Astrocyte of the hippocampus (primary cell): ENCODE measurements around the gene RASSF7.
"Not testable (repeated sequence)": the region's sequence is repeated elsewhere in the genome, so short reads cannot be mapped to it uniquely, and the experiment has no call there.

Source experiments
- DNase-seq: peaks from one replicate; pipeline ENCODE4 v3.0.0; 2011; ENCODE audit warnings: low read depth, low spot score

Gene RASSF7

DNA sequence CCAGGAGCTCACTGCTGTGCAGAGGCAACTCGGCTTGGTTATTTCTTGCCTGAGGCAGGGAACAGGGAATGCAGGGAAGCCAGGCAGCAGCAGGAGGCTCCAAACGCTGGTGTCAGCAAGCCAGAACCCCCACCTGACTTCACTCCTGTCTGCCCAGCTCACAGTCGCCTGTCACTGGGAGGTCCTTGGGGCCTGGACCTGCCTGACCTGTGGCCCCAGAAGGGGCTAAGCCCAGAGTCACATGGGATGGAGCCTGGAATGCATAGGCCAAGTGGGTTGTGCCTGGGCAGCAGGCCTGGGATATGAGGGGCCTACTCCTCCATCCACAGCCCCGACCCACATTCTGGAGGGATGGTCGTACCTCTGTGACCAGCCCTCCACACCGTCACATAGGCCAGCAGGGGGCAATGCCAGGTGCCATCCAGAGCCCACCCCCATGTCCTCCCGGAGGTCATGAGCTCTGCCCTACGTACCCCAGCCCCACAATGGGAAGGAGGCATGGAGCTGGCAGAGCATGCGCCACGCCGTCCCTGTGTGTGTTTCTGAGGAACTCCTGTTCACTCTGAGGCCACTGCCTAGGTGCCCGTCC lies 5.2 kb downstream of the RASSF7 start:
- DNase-seq, result no peak

DNA sequence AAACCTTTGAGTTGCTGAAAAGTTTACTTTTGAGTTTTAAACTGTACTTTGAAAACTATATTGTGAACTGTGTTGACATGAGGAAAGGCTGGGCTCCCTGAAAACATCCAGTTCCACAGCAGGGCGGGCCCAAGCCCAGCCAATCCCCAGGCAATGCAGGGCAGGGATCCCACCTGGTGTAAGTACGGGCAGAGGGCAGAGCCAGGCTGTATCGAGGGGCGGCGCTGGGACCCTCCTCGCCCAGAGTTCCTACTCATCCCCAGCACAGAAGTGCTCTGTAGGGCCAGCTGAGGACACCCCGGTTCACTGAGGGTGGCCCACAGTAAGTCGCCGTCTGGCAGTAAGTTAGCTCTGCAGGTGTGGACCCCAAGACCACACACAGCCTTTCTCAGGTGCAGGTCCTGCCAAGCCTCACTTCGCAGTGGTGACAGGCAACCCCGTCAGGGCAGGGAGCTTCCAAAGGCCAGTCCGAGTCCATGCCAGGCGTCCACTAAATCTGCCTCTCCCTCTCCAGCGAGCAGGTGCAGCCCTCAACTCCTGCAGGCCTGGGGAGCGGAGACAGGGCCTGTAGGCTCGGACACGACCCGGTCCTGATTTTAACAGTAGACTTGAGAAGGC lies 6.3 kb downstream of the RASSF7 start:
- DNase-seq, result no peak

DNA sequence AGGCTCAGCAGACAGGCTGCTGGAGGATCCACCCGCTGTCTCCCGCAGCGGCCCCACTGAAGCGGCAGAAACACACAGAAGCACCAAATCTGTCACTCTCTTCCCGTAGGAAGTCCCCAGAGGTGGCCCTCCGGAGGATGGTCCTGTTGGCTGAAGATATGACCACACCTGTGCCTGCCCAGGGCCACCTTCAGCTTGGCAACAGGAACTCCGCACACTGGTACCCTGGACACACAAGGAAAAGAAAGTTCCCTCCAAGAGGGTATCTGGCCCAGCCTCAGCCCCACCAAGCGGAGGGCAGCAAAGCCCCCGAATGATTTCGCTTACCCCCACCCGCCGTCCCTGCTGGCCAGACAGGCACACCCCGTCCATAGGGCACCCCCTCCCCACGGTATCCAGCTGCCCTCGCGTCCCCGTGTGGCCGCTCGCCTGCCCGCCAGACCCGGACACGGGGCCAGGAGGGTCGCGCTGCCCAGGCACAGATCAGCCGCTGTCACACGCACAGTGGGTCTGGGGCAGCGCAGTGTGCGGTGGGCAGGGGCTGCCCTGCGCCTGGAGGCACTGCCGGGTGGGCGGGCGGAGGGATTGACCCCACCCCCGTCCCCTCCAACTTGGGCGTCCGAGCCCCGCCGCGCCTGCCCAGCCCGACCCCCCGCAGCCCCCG lies 7.0 kb downstream of the RASSF7 start:
- DNase-seq, result no peak

DNA sequence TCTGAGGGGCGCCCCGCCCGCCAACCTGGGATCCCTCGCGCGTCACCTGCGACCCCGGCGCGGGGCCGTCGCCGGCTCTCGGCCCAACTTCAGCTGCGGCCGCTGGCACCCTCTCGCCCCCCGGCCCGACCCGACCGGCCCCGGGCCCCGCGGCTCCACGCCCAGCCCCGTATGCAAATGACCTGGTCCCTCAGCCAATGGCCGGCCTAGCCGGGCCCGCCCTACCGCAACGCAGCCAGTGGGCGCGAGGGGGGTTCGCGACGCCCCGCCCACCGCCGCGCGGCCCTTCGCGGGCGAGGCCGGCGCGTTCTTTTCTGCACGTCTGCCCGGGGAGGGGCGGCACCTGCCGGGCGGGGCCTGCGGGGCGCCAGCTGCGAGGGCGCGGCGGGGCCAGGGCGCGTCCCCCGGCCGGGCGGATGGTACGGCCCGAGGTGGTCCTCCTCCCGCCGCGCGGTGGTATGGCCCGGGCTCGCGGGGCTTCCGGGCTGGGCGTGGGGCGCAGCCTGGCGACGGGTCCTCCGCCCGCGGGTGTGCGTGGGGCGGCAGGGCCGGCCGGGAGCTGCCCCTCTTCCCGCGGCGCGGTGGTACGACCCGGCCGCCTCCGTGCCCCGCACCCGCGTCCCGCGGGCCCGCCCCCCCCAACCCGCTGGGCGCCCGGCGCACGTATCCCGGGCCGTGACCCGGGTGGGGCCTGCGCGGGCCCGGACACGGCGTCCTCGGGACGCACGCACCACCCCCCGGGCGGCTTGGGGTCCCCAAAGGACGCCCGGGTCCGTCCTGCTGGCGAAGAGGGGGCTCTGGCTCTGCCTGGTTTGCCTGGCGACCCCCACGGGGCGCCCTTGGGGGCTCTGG lies 7.8 kb downstream of the RASSF7 start:
- peak; percentile 98 for DNase-seq

DNA sequence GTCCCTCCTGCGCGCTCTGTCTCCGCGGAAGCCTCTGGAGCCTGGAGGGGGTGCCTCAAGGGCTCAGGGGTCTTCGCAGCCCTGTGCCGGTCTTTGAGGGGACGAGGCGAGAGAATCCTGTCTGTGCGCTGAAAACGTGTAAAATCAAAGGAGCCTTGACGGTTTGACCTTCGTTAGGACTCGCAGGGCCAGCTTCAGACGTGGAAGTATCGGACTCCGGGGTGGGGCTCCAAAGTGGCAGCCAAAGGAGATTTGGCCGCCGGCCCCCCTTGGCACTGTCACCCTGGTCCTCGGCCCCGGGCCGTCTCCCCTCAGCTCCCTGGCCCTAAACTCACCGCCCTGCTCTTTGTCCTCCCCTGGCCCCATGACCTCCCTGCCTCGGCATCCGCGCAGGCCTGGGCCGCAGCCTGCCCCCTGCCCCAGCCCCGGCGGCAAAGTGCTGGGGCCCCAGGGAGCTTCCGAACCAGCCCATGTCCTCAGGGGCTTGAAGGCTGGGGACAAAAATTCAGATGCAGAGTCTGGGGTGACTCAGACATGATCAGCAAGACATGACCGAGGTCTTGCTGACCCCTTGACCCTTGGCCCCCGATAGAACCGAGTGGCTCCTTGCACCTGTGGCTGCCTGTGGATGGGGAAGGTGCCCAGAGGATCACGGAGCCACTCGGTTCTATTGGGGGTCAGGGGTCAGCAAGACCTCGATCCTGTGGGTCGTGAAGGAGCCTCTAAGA lies 8.6 kb downstream of the RASSF7 start:
- DNase-seq, result no peak

DNA sequence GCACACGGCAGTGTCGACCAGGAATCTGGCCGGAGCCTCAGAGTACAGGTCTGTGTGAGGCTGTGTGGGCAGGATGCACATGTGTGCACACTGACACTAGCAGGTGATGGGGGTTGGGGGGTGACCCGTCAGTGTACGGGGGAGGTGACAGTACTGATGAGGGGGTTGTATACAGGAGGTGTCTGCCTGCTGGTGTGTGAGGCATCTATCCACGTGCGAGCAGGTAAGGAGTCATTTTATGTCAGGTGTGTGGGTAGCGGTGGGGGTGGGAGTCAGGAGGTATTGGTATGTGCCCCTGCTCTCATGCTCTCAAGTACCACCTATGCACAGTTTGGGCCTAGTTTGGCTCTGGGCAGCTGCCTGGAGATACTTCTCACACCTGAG lies 11.0 kb downstream of the RASSF7 start:
- DNase-seq, result no peak

DNA sequence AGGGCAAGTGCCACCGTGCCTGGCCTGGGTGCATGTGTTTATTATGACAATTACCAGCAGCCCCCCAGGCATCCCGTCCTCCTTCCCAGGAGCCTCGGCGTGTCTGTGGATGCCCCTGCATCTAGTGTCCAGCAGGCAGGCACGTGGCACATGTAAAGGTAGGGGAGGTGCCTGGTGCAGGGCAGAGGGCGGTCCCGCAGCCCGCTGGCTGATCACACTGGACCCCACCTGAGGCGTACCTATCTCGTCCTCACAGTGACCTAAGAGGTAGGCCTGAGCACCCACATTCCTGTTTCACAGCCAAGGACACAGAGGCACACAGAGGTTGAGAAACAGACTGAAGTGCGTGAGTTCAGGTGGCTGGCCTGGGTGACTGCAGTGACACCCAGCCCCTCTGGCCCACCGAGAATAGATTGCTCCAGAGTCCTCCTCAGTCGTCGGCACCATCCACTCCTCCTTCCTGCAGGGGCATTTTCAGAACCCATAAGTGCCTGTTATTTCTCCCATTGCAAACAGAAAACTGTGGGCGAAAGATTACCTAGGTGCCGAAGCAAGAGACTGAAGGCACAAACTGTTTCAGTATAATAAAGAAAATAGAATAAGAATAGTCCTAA lies 12.5 kb downstream of the RASSF7 start:
- no peak for DNase-seq

DNA sequence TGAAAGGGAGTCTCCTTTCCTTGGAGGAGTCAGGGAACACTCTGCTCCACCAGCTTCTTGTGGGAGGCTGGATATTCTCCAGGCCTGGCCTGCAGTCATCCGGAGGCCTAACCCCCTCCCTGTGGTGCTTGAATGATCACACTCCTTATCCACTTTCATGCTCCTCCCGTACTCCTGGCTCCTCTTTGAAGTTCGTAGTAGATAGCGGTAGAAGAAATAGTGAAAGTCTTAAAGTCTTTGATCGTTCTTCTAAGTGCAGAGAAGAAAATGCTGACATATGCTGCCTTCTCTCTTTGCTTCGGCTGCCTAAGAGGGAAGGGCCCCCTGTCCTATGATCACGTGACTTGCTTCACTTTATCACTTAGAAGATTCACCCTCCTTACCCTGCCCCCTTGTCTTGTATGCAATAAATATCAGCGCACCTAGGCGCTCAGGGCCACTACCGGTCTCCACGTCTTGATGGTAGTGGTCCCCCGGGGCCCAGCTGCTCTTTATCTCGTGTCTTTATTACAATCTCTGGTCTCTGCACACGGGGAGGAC lies 13.3 kb downstream of the RASSF7 start:
- not testable (repeated sequence) for DNase-seq

DNA sequence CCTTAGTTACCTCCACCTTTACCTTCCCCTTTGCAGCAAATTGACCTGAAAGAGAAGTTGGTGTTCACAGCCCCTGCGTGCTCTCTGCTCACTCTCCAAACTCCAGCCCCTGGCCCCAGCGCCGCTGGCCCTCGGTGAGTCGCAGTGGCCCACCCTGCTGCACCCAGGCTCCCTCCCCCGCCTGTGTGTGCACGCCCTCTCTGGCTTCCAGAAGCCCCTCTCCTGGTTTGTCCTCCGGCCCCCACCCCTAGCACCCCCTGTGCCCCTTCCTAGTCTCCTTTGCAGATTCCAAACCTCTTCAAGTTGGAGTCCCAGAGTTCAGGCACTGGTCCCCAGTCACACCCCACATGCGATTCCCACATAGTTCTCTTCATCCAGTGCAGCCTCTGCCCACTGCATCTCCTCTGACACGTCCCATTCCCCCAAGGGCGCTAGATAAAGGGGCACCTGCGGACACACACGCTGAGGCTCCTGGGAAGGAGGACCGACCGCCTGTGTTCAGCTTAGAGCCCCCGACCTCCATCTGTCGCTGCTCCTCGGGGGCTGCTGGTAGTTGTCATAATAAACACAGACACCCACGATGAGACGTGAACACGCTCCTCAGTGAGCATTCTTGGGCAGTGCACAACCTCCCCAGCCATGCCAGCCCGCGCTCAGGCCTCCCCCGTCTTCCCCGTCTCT lies 14.0 kb downstream of the RASSF7 start:
- DNase-seq, result no peak

DNA sequence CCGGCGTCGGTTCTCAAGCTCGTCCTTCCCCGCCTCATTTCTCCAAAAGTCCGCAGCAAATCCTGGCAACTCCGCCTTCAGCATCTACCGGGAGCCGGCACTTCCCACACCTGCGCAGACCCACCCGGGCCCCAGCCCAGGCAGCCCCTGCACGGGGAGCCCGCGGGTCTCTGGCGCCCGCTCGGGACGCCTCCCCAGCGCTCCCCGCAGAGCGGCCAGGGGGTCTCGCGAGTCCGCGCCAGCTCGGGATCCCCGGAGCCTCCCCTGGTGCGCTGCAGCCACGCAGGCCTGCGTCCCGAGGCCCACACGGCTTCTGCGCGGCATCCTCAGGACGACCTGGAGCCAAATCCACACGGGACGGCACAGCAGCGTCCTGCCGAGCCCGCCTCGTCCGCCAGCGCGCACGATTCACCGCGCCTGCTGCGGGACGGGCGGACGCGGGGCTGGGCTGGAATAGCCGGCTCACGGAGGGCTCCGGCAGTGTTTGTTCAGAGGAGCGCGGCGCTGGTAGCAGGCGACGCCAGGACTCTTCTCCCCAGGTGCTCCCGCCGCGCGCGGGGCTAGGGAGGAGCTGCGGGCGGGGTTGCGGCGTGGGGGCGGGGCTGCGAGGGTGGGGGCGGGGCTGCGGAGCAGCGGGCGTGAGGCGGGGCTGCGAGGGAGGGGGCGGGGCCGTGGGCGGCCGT lies 14.7 kb downstream of the RASSF7 start:
- peak; percentile 56 for DNase-seq

DNA sequence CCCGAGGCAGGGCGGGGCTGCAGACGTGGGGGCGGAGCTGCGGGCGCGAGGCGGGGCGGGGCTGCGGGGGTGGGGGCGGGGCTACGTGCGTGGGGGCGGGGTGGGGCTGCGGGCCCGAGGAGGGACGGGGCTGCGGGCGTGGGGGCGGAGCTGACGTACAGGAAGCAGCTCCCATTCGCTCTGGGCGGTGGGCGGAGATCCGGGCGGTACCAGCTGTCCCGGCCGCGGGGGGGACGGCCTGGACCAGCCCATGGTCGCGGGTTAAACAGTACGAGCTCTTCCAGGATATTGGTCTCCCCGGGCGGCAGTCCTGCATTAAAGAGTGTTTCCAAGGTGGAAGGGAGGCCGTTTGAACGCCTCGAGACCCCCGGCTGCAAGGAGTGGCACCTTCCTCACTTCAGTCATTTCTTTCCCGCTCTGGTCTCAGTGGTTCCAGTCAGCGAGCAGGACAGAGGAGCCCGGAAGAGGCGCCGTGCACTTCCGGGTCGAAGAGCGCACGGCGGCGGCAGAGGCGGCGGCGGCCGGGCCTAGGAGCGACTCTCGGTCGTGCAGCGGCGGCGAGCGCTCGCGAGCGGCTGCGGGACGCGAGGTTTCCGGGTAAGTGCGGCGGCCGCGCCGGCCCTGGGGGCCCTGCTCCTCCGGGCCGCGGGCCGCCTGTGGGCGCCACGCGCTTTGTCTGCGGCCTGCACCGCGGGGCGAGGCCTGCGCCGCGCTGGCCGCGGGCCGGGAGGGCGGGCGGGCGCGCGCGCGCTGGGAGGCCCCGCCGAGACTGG lies 15.4 kb downstream of the RASSF7 start, which contains the start of gene PHRF1:
Gene PHRF1, plus strand, starts transcription at position 475 of the 773 bp plus-strand sequence. CDS start 5,043 bp downstream, outside the sequence.
- DNase-seq, result peak; percentile 97

DNA sequence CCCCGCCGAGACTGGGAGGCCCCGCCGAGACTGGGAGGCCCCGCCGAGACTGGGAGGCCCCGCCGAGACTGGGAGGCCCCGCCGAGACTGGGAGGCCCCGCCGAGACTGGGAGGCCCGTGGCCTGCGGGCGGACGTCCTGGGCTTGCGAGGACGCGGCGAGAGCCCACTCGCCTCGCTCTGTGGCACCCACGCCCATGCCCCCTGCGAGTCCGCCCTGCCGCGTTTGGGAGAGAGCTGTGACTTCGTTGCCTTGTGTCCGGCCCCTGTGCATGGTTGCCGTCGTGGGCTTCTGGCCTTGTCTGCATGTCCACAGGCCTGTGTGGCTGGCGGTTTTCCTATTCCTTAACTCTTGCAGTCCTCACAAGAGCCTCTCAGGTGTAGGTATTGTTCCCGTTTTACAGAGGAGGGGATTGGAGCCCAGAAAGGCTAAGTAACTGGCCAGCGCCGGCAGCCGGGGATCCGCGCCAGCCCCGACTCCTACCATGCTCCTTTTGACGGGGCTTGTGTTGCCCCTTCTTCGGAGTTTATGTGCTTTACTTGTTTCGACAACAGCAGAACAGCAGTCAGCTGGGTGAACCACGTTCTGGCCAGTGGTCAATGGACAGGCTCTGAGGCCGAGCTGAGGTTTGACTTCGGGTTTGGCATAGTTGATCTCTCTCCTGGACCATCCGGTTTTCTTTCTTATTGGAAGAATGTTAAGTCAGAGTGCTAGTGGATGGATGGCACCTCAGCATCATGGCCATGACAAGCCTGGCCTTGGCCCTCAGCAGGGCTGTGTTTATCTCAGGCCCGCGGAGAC lies 16.2 kb downstream of the RASSF7 start:
- peak; percentile 27 for DNase-seq

DNA sequence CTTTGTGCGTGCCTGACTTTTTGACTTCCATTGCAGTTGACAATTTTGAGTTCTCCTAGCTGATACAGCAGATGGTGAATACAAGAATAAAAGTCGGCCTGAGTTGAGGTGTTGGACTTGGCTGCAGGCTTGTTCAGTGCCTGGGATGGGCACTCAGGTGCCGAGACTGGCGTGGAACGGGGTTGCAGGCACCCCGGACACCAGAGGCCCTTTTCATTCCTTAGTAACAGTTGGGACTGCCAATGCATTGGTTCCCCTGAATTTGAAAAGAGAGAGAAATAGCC lies 16.8 kb downstream of the RASSF7 start:
- no peak for DNase-seq

DNA sequence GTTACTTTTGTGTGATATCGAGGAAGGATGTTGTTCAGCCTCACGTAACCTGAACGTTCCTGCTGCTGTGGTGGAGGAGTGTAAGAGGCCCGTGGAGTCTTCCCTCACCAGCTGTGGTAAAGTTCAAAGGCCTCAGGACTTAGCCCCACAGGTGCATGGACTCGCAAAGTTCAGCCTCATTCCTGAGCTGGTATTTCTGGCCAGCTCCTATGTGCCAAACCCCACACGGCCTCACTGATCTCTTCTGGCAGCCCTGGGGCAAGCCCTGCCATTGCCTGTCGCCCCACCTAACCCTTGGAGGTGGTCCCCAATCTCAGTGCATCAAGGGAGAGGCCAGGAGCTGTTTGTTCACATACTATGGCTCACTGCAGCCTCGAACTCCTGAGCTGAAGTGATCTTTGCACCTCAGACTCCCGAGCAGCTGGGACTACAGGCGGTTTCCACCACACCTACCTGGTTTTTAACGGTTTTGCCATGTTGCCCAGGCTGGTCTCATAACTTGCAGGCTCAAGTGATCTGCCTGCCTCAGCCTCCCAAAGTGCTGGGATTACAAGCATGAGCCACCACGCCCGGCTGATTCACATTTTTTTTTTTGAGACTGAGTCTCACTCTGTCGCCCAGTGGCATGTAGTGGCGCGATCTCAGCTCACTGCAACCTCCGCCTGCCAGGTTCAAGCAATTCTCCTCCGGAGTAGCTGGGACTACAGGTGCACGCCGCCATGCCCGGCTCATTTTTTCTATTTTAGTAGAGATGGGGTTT lies 17.7 kb downstream of the RASSF7 start:
- DNase-seq, result no peak

DNA sequence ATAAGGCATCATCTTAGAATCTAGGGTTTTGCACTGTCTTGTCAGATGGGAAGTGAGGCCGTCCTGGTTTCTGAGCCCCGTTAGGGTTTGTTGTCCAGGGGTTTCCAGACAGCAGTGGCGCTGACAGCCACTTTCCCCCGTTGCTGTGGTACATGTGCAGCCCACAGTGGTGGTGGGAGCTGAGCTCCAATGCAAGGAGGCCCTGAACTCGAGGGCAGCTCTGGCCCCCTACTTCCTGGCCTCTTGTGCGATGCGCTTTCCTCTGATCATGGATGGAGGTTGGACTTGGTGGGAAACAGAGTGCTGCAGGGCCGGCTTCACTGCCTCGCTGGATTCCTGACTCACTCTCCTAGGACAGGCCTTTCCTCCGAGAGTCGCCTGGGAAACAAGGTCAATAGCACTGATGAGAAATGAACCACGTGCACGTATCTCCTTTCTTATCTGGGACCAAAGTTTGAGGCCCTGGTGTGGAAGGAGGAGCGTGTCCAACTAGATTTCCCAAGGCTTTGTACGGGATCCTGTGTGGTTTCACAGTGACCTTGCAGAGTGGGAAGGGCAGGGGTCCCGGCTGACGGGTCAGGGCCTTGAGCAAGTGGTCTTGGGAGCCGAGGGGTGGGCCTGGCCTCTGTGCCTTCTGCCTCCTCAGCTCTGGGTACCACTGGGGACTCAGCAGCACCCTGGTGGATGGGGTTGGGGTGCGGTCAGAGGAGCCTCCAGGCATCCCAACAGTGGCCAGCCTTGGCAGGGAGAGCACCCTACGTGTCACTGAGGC lies 19.2 kb downstream of the RASSF7 start:
- peak; percentile 27 for DNase-seq

DNA sequence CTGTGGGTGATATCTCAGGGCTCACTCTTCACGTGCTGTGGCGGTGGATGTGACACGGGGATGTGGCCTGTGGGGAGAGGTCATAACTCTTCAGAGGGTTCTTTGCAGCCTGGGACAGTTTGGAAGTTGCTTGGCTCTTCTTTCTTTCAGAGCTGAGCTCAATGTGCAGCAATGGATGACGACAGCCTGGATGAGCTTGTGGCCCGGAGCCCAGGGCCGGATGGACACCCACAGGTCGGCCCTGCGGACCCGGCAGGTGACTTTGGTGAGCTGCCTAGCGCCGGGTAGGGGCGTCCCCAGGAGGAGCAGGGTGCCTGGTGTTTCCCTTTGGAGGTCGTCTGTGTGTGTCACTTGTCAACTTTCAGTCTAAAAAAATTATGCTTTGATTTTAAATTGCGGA lies 20.6 kb downstream of the RASSF7 start:
- DNase-seq, result no peak

DNA sequence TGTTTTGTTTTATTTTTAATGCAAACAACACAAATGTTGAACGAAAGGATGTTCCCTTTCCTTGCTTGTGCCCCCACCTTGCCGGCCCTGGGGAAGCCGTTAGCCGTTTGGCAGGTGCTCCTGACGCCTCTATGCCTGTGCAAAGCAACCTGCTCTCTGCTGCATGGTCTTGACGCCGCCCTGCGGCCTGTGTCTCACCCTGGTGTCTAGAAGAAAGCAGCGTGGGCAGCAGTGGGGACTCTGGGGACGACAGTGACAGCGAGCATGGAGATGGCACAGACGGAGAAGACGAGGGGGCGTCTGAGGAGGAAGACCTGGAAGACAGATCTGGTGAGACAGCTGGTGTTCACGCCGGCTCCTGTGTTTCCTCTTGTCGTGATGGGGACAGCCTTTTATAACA lies 21.0 kb downstream of the RASSF7 start:
- no peak for DNase-seq
